ENCODE results near the gene LRRC71. TPM values are rescaled to one million over a fixed set of nuclear protein-coding genes. Genes with fewer than 3 reads are reported as not detected.

LRRC71 gene
- total RNA-seq, 4 donors from 2014 or later: 0.40 TPM; not detected in 3

DNA sequence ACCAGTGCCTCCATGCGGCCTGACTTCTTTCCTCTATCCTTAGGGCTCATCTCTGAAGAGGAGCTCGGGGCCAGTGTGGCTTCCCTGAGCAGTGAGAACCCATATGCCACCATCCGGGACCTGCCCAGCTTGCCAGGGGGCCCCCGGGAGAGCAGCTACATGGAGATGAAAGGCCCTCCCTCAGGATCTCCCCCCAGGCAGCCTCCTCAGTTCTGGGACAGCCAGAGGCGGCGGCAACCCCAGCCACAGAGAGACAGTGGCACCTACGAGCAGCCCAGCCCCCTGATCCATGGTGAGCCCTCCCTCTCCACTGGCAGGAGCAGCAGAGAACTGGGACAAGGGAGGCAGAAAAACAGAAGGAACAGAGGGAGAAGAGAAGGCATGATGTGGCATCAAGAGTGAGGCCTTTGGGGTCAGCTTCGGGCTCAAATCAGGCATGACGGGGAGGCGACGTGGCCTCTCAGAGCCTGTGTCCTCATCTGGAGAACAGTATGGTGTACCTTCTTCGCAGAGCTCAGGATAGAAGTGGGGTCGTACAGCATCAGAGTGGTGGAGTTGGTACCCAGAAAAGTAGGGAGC lies 6.5 kb upstream of the LRRC71 start:
- Histone ChIP-seq H3K27me3 (peaks cover 73% of the 10 kb centered on the region), H3K36me3 (peaks cover 0 to 35% of the 10 kb centered on the region in 2 donors)

GRCh38 chr1:156914440-156914856 lies 6.0 kb upstream of the LRRC71 start:
- peaks cover 72% of the 10 kb centered on the region for H3K27me3 ChIP-seq
- H3K4me3 ChIP-seq: no peak overlapping the region
- ATAC-seq: no peak
- peaks cover 0 to 35% of the 10 kb centered on the region in 2 donors for H3K36me3 ChIP-seq
- H3K4me1 ChIP-seq: no peaks in the 10 kb centered on the region
- 80 to 91% methylated on average over 3 to 4 of the region's 9 CpGs for WGBS, 2 donors (ENCODE audit: low coverage in 1 of 2)
- H3K9me3 ChIP-seq: peaks cover 0 to 15% (median 0%) of the 10 kb centered on the region in 3 donors
- H3K27ac ChIP-seq: no peak overlapping the region
- no peak for TF ChIP-seq POLR2AphosphoS5 (IDR thresholded peaks at IDR 0.05)
- no peak for TF ChIP-seq CTCF (IDR thresholded peaks at IDR 0.05)
- TF ChIP-seq EP300 (IDR thresholded peaks at IDR 0.05): no peak
- no peak for TF ChIP-seq POLR2A (IDR thresholded peaks at IDR 0.05)

More for the DNA sequence above, 6.5 kb upstream of the LRRC71 start:
- 96 to 100% methylated on average over 1 to 4 of the region's 13 CpGs for WGBS, 2 donors (ENCODE audit: low coverage in 1 of 2)
- H3K4me3 ChIP-seq: no peak overlapping the region
- H3K27ac ChIP-seq: no peak overlapping the region
- TF ChIP-seq POLR2AphosphoS5 (IDR thresholded peaks at IDR 0.05) (no peak), POLR2A (IDR thresholded peaks at IDR 0.05) (no peak), CTCF (IDR thresholded peaks at IDR 0.05) (no peak), EP300 (IDR thresholded peaks at IDR 0.05) (no peak)
- peaks cover 0 to under 1% (median 0%) of the 10 kb centered on the region in 3 donors for H3K4me1 ChIP-seq
- H3K9me3 ChIP-seq: peaks cover 0 to 15% (median 0%) of the 10 kb centered on the region in 3 donors
- no peak for ATAC-seq

DNA sequence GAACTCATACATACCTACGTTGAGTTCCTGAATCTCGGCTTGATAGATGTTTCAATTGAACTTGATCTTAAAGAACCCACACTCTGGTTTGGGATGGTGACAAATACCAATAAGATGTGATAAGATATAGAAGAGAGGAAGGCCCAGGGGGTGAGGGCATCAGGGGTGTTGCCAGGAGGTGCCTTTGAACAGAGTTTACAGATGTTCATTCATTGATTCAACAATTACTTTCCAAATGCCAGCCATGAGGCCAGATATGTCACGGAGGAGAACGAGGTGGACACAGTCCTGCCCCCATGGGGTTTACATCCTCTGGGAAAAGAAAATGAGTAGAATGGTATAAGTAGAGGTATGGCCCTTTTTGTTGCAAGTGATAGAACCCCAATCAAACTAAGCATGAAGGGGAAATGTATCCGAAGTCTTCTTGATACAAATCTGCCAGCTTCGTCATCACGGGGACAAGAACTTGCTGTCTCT lies 659 bp downstream of the LRRC71 start:
- Histone ChIP-seq H3K27me3 (peaks cover 94% of the 10 kb centered on the region), H3K4me1 (peaks cover 0 to 28% (median 9%) of the 10 kb centered on the region in 3 donors), H3K4me3 (no peak overlapping the region), H3K36me3 (peaks cover 0 to under 1% of the 10 kb centered on the region in 2 donors), H3K9me3 (peaks cover 0 to 15% (median 0%) of the 10 kb centered on the region in 3 donors), H3K27ac (no peak overlapping the region)
- no peak for ATAC-seq
- TF ChIP-seq EP300 (IDR thresholded peaks at IDR 0.05) (no peak), CTCF (IDR thresholded peaks at IDR 0.05) (no peak), POLR2A (IDR thresholded peaks at IDR 0.05) (no peak)
- WGBS, 2 donors (ENCODE audit: low coverage in 1 of 2): 52 to 59% methylated on average over 5 to 7 of the region's 7 CpGs

DNA sequence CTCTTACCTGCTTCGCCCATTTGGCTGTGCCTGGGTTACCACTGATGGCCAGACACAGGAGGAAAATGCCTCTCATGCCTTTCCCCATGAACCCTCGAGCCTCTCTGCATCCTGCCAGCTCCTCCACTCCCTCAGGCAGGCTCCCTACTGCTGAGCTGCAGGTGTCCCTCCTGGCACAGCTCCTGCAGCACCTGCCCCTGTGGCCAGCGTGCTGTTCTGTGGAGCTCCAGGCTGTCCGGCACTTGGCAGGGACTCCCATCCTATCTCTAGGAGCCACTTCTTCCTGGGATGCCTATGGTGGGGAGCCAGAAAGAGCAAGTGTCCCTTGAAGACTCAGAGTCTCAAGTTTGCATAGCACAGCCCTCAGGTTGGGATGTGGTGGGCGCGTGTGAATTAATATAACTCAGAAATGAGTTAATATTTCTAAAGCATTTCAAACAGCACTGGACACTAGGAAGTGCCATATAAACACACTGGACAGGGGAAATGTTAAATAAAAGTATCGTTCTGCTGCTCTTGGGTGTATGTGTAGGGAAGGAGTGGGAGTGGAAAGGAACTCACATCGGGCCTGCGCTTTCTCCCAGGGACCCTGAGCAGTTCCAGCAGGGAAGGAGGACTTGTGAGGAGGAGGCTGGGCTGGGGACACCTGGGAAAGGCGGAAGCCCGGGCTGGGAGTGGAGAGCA lies 2.7 kb downstream of the LRRC71 start:
- H3K27ac ChIP-seq: no peak overlapping the region
- no peaks in the 10 kb centered on the region for H3K36me3 ChIP-seq
- H3K9me3 ChIP-seq: peaks cover 0 to 7% (median 0%) of the 10 kb centered on the region in 3 donors
- H3K4me3 ChIP-seq: no peak overlapping the region
- no peak for TF ChIP-seq POLR2AphosphoS5 (IDR thresholded peaks at IDR 0.05)
- no peak for TF ChIP-seq EP300 (IDR thresholded peaks at IDR 0.05)
- no peak for TF ChIP-seq POLR2A (IDR thresholded peaks at IDR 0.05)
- no peak for TF ChIP-seq CTCF (IDR thresholded peaks at IDR 0.05)
- H3K27me3 ChIP-seq: peaks cover 98% of the 10 kb centered on the region
- ATAC-seq: no peak
- WGBS, 2 donors (ENCODE audit: low coverage in 1 of 2): 8 to 19% methylated on average over 5 to 8 of the region's 11 CpGs
- peaks cover 0 to 42% (median 17%) of the 10 kb centered on the region in 3 donors for H3K4me1 ChIP-seq
